ENCODE results near the gene COL23A1.
"Not testable (repeated sequence)": the region's sequence is repeated elsewhere in the genome, so short reads cannot be mapped to it uniquely, and the experiment has no call there.

COL23A1 gene

GRCh38 chr5:178240341-178240741, 349.9 kb downstream of the COL23A1 start:
- DNase-seq (ENCODE audit: low read depth), result no peak
- TF ChIP-seq, protein P1, sequence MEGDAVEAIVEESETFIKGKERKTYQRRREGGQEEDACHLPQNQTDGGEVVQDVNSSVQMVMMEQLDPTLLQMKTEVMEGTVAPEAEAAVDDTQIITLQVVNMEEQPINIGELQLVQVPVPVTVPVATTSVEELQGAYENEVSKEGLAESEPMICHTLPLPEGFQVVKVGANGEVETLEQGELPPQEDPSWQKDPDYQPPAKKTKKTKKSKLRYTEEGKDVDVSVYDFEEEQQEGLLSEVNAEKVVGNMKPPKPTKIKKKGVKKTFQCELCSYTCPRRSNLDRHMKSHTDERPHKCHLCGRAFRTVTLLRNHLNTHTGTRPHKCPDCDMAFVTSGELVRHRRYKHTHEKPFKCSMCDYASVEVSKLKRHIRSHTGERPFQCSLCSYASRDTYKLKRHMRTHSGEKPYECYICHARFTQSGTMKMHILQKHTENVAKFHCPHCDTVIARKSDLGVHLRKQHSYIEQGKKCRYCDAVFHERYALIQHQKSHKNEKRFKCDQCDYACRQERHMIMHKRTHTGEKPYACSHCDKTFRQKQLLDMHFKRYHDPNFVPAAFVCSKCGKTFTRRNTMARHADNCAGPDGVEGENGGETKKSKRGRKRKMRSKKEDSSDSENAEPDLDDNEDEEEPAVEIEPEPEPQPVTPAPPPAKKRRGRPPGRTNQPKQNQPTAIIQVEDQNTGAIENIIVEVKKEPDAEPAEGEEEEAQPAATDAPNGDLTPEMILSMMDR (conservative IDR thresholded peaks at IDR 0.05; ENCODE audit: low read depth, low read length), result no peak
- no peak overlapping the region for H3K4me3 ChIP-seq (ENCODE audit: low read length)

DNA sequence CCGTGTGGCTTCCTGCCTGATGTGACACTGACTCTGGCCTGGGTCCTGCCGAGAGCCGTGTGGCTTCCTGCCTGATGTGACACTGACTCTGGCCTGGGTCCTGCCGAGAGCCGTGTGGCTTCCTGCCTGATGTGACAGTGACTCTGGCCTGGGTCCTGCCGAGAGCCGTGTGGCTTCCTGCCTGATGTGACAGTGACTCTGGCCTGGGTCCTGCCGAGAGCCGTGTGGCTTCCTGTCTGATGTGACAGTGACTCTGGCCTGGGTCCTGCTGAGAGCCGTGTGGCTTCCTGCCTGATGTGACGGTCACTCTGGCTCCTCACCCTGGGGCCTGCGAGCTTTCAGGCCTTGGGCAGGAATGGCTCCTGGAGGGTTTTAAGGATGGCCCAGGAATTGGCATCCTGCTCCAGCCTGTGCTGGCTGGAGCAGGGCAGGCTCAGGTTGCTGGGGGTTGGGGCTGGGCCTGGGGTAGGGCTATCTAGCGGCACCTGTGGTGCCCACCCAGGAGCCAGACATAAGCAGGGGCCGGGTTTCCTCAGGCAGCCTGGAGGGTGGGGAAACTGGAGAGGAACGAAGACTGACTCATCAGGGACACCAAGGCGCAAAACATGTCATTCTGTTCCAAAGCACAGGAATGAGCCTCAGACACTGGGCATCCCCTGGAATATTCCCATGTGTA, 350.4 kb downstream of the COL23A1 start:
- not testable (repeated sequence) for H3K4me3 ChIP-seq (ENCODE audit: low read length); DNase-seq (ENCODE audit: low read depth)

DNA sequence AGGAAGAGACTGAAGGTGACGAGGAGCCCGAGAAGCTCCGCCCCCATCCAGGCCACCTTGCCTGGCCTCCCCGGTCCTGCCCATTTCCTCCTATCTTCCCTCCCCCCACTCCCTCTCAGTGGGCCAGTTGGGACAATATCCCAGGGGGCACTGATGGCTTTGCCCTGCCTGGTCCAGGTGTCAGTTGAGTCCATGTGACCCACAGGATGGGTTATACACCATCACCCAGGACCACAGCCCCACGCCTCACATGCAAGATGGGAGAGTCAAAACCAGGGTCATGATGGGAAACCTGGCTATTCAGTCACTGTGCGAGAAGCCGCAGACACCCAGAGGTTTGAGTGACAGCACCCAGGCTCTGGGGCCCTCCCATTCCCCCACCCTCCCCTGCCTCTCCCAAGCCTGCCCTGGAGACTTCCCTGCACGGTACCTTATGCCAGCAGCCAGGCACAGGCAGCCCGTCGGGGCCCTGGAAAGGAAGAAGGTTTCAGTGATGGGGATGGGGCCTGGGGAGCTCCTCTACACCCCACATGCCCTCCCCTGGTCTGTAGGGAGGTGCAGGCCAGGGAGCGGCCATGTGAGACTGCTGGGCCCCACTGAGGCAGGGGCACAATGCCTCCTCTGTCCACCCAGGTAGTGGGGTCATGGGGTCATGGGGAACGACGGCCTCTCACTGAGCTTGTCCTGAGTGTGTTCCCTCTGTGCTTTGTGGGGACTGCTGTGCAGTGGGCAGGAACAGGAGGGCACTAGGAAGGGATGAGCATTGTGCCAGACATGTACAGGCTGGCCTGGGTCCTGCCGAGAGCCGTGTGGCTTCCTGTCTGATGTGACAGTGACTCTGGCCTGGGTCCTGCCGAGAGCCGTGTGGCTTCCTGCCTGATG, 351.2 kb downstream of the COL23A1 start:
- no peak for DNase-seq (ENCODE audit: low read depth)
- H3K4me3 ChIP-seq (ENCODE audit: low read length), result no peak overlapping the region
- TF ChIP-seq, protein P1 (conservative IDR thresholded peaks at IDR 0.05; ENCODE audit: low read depth, low read length), result no peak

GRCh38 chr5:178238313-178238635, 351.9 kb downstream of the COL23A1 start:
- H3K4me3 ChIP-seq (ENCODE audit: low read length), result no peak overlapping the region
- TF ChIP-seq, protein P1 (conservative IDR thresholded peaks at IDR 0.05; ENCODE audit: low read depth, low read length), result no peak
- DNase-seq (ENCODE audit: low read depth), result no peak

DNA sequence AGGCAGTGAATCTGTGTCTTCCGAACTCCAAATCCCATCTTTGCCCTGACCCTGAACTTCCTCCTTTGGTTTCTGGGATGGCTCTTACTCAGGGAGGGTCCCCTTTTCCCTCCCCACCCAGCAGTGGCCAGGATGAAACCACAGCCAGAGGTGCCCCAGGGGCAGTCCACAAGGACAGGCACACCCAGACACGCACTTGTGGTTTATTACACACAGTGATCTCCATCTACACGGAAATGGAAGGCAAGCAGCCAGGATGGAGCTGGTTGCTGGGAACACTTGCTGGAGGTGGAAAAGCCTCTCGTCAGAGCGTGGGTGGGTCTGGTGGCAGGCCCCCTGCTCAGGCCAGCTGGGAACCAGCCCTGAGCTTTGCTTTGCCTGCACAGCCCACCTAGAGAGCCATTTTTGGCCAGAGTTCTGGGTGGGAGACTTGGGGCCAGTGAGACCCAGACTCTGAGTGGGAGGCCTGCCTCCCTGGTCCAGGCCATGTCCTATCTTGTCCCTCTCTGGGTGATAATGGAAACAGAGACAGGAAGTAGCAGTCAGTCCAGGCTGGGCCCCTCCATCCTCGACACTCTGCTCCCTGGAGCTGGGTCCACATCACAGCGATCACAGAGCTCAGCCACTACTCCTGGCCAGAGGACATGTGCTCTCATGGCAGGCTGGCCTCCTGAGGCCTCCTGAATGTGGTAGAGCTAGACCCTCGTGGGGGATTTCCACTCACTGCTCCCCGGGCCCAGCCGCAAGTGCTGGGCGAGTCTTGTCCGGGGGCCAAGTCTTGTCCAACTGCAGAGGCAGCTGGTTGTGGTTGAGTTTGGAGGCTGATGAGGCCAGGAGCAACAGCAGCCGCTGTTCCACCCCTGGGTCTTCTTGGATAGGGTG, 352.5 kb downstream of the COL23A1 start:
- H3K4me3 ChIP-seq (ENCODE audit: low read length), result no peak overlapping the region
- no peak for DNase-seq (ENCODE audit: low read depth)
- TF ChIP-seq, protein P1 (conservative IDR thresholded peaks at IDR 0.05; ENCODE audit: low read depth, low read length), result no peak

DNA sequence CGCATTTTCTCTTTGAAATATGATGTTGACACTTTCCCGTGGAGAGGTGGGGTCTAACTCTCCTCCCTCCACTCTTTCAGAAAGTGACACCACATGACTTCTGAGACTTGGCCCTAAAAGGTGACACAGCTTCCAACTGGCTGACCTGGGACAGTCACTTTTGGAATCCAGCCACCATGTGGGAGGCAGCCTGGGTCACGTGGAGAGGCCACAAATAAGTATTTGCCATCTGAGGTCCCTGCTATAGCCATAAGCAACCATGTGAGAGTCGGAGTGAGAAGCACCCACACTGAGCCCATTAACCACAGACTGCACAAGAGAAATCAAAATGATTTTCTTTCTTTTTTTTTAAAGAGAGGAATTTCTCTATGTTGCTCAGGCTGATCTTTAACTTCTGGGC, 353.5 kb downstream of the COL23A1 start:
- TF ChIP-seq, protein P1 (conservative IDR thresholded peaks at IDR 0.05; ENCODE audit: low read depth, low read length), result no peak
- no peak for DNase-seq (ENCODE audit: low read depth)
- no peak overlapping the region for H3K4me3 ChIP-seq (ENCODE audit: low read length)

DNA sequence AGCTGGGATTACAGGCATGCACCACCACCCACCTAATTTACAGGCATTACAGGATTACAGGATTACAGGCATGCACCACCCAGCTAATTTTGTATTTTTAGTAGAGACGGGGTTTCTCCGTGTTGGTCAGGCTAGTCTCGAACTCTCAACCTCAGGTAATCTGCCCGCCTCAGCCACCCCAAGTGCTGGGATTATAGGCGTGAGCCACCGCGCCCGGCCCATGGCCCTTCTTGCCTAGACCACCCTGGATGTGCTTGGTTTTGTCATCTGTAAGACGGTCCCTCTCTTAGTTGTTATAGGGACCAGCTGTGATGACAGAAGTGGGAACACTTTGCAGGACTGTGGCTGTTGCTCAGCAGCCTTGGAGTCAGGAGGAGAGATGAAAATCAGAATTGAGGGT, 354.1 kb downstream of the COL23A1 start:
- TF ChIP-seq, protein P1 (conservative IDR thresholded peaks at IDR 0.05; ENCODE audit: low read depth, low read length), result no peak
- H3K4me3 ChIP-seq (ENCODE audit: low read length), result no peak overlapping the region
- DNase-seq (ENCODE audit: low read depth), result no peak
